WI38 (cell line): ENCODE data around the gene TMEM151A.

Experiments
- H3K4me3 ChIP-seq: 2 replicates; pipeline ENCODE4 v1.5.1; 2011; ENCODE audit warnings: low read depth, mild to moderate bottlenecking, control low read depth, low read length
- TF ChIP-seq, protein P1 (sequence below): IDR thresholded peaks from 2 replicates; pipeline ENCODE4 v1.5.1; 2012; ENCODE audit warnings: low read depth, mild to moderate bottlenecking, control low read depth, low read length

The TMEM151A gene

DNA sequence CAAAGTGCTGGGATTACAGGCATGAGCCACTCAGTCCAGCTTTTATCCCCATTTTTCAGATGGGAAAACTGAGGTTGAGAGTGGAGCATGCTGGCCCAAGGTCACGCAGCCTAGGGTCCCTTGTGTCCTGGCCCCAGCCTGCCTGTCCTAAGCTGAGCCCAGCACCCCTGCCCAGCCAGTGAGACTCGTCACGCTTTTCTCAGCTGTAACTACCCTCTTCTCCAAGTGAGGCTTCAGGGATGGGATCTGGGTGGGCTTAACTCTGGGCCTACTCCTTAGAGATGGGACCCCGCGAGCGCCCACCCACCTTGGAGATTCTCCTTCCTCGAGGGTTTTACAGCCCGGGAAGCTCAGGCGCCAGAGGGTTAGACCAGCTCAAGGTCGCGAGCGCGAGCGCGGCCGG, 390 bp upstream of the TMEM151A start:
- H3K4me3 ChIP-seq, result no peak overlapping the region
- TF ChIP-seq, protein P1, sequence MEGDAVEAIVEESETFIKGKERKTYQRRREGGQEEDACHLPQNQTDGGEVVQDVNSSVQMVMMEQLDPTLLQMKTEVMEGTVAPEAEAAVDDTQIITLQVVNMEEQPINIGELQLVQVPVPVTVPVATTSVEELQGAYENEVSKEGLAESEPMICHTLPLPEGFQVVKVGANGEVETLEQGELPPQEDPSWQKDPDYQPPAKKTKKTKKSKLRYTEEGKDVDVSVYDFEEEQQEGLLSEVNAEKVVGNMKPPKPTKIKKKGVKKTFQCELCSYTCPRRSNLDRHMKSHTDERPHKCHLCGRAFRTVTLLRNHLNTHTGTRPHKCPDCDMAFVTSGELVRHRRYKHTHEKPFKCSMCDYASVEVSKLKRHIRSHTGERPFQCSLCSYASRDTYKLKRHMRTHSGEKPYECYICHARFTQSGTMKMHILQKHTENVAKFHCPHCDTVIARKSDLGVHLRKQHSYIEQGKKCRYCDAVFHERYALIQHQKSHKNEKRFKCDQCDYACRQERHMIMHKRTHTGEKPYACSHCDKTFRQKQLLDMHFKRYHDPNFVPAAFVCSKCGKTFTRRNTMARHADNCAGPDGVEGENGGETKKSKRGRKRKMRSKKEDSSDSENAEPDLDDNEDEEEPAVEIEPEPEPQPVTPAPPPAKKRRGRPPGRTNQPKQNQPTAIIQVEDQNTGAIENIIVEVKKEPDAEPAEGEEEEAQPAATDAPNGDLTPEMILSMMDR, result no peak

DNA sequence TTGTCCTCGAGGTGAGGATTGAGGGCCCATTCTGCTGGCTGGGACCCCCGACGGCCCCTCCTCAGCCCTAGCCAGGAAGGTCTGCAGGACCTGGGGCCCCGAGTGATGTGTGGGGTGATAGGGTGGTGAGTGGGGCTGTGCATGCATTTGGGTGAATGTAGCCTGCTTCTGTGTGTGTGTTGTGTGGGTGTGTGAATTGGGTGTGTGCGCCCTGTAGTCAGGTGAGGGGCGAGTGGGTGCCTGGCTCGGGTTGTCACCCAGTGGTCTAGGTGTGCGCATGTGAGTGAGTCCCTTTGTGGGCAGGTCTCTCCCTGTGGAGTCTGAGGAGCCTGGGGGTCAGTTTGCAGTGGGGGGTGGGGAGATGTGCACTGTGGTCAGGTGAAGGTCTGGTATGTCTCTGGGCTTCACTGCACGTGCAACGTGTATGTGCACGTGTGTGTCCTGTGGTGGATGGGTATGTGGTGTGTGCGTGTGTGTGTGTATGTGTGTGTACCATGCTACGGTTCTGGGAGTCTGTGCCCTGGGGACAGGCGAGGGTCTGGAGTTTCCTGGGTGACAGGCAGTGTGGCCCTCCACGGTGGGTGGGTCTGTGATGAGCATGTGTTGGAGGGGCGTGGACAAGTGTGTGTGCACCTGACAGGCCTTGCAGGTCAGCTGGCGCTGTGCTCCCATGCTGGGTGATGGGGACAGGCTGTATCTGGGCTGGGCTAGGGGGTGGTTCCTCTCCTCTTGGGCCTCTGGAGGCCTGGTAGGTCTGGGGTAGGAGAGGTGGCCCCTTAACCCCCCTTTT, 1.0 kb downstream of the TMEM151A start:
- TF ChIP-seq, protein P1, result no peak
- H3K4me3 ChIP-seq, result no peak overlapping the region

DNA sequence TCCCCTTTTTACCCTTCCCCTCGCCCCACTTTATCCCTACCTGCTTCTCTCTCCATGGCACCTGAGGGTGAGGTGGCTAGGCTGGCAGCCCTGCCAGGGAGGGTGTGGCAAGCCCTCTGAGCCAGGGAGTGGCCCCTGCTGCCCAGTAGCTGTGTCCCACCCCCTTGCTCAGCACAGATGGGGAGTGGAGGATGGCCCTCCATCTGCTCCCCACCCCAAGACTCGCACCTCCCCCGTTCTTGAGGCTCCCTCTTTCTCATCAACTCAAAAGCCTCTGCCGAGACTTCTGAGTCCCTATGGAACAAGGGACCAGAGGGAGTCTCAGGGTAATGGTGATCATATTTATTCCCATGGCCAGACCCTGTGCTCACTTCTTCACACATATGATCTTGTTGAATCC, 1.7 kb downstream of the TMEM151A start:
- H3K4me3 ChIP-seq, result no peak overlapping the region
- TF ChIP-seq, protein P1, result no peak

DNA sequence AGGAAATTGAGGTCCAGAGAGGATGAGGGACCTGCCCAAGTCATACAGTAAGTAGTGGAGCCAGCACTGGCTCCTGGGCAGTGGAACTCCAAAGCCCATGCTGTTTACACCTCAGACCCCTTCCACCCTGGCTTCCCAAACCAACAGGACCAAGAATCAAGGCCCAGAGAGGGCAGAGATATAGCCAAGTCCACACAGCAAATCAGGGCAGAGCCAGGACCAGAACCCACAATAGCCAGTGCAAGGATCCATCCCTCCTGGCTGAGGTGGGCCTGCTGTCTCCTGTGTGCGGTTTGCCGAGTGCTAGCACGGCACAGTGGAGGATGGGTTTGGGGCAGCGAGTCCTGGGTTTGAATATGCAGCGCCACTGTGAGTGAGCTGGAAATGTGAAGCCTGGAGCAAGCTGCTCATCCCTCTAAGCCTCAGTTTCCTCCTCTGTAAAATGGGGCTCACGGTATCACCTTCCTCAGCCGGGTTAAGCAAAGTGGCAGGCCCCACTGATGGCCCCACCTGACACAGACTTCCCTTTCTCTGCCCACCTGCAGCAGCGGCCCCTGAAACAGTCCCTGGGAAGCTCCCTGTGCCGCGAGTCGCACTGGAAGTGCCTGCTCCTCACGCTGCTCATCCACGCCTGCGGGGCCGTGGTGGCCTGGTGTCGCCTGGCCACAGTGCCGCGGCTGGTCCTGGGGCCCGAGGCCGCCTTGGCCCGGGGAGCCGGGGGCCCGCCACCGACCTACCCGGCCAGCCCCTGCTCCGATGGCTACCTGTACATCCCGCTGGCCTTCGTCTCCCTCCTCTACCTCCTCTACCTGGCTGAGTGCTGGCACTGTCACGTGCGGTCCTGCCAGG, 2.3 kb downstream of the TMEM151A start:
- TF ChIP-seq, protein P1, result no peak
- no peak overlapping the region for H3K4me3 ChIP-seq

DNA sequence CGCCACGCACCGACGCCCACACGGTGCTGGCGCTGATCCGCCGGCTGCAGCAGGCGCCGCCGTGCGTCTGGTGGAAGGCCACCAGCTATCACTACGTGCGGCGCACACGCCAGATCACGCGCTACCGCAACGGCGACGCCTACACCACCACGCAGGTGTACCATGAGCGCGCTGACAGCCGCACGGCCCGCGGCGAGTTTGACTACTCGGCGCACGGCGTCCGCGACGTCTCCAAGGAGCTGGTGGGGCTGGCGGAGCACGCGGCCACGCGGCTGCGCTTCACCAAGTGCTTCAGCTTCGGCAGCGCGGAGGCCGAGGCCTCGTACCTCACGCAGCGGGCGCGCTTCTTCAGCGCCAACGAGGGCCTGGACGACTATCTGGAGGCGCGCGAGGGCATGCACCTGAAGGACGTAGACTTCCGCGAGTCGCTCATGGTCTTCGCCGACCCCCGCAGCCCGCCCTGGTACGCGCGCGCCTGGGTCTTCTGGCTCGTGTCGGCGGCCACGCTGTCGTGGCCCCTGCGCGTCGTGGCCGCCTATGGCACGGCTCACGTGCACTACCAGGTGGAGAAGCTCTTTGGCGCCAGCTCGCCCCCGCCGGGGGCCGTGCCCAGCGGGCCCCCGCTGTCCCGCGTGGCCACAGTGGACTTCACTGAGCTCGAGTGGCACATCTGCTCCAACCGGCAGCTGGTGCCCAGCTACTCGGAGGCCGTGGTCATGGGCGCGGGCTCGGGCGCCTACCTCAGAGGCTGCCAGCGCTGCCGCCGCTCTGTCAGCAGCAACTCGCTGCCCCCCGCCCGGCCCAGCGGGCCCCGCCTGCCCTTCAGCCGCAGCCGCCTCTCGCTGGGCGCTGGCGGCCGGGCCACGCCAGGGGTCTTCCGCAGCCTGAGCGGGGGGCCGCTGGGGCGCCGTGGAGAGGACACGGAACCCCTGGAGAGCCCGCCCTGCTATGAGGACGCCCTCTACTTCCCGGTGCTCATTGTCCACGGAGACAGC, 3.2 kb downstream of the TMEM151A start:
- TF ChIP-seq, protein P1, result no peak
- no peak overlapping the region for H3K4me3 ChIP-seq

DNA sequence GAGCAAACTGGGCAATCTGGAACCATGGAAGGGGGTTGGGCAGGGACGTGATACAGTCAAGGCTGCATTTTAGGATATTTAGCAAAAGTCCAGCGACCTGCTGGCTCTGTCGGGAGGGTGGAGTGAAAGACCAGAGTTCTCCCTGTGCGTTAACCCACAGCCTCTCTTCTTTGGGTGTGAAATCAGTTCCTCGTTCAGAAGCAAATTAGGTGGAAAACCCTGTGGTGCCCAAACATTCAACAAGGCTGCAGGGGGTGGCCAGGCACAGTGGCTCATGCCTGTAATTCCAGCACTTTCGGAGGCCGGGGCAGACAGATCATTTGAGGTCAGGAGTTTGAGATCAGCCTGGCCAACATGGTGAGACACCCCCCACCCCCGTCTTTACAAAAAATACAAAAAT, 5.9 kb downstream of the TMEM151A start:
- TF ChIP-seq, protein P1, result no peak
- H3K4me3 ChIP-seq, result no peak overlapping the region
